NCI-H2227 treated with DMSO at 0.1 percent for 48 hours (cell line): ENCODE measurements around the gene GNAI1.
A peak's percentile ranks its signal among the peaks of the same experiment; 100 is the strongest.
"Not testable (repeated sequence)": the region's sequence is repeated elsewhere in the genome, so short reads cannot be mapped to it uniquely, and the experiment has no call there.

Experiments used
- DNase-seq: peaks from one replicate; lab custom pipeline; 2025; lab: John Stamatoyannopoulos, UW

GNAI1 gene

DNA sequence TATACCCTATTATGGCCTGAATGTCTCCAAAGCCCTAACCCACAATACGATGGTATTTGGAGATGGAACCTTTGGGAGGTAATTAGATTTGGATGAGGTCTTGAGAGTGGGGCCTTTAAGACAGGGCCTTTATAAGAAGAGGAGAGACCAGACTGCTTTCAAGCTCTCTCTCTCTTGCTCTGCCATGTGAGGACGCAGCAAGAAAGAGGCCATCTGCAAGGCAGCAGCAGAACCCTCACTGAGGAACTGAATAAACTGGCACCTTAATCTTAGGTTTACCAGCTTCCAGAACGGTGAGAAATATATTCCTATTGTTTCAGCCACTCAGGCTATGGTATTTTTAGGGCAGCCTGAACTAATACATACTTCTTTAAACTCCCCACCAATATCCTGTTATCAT, 2.0 kb upstream of the GNAI1 start:
- DNase-seq = no peak

DNA sequence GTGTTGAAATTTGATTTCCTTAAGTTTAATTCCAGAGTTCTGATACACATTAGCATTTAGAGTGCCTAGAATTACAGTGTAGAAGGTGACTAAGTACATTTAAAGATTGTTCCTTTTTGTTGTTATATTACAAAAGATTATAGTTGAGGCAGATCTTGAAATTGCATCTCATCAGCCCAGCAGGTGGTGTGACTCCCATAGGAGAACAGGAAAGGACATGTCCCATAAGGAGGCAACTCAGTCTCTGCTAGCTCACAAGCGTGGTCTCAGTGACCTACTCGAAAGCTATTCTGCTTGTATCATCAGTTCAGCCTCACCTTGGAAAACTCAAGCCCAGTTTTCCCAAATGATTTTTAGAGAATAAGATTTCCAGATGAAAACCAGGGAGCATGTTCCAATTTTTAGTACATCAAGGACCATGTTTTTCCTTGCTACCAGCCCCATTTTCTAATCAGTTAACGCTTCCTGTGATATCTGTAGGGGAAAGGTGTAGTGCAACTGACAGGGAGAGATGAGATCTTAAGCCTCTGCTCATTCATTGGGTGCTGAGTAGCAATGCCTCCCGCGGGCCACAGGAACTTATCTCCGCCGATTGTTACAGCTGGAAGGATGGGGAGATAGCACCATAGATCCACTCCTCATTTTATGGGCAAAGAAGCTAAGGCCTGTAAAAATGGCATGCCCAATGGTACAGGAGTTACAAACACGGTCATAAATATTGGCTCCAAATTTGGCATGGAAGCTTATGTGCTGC, 1.1 kb upstream of the GNAI1 start:
- DNase-seq = peak; percentile 55

DNA sequence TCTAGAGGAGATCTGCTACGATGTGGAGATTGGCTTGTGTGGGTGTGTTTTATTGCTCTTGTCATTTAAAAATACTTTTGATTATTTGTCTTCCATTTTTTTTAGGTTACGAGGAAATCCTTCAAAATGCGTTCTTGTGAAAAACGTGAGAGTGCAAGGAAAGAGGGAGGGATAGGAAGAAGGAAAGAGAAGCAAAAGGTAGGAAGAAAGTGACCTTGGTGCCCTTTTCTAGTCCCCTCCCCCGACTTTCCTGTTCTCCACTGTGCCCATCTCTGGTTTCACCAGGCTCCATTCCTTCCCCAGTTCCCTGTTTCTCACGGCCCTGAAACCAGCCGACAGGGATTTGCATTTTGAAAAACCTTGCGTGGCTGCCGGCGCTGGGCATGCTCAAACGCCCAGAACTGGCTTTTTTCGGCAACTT, 506 bp upstream of the GNAI1 start:
- peak; percentile 91 for DNase-seq

DNA sequence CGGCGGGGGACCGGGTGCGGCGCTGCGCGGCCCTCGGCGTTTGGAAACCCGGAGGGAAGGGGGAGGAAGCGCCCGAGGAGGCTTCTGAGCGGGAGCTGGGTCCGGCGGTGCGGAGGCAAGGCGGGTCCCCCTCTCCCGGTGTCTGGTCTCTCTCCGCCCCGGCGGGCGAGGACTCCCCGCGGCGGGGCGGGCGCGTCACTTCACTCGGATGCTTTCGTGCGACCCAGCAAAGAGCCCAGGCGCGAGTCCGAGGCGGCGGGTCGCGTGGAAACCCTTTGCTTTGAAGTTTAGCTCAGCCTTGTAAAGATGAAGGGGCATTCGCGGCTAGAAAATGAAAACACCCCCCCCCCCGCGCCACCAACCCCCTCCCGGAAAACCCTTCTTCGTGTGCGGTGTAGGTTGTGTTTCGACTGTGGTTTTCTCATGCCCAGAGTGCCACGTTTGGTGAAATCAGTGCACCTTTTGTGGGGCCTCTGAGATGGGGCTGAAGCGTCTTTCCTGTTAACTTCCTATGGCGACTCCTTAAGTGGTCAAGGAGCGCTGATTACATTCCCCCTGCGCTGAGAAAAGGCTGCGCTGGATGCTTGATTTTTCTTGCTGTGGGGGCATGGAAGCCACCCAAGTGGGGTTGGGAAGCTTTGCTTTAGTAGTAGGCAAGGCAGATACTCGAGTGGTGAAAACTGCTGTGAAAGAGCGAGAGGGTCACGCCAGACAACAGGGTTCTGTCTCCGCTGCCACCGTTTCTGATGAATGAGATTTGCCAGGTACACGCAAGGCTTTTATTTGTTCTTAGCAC, 876 bp downstream of the GNAI1 start:
- DNase-seq = peak; percentile 42

DNA sequence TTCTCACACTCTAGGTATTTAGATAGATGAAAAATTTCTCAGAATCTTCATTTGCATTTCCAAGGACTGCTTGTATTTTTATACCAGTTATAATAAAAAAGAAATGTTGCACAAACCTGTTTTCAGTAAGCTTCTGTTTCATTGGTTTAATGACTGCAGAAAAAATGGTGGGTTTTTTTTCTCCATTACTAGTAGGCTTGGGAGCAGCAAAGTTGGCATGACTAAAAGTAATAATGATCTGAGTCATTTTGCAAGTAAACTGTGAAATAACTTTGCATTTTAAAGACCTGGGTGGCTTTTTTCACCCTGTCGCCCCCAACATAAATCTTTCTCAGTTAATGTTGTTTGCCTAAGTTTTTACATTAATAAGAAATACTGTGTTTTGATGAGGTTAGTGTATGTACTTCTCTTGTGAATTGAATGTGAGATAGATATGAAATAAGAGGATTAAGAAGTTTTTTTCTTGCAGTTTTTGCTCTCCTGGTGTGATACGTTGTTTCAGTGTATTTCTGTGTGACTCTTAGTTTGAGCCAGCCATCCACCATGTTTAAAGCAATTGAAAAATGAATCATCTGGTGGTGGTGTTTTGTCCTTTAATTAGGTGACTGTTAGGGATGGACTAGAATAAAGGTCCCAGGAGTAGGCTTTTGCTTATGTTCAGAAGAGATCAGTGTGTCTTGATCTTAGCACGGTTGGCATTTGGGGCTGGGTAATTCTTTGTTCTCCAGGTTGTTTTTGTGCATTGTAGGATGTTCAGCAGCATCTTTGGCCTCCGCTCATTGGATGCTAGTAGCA, 1.8 kb downstream of the GNAI1 start:
- peak; percentile 55 for DNase-seq

DNA sequence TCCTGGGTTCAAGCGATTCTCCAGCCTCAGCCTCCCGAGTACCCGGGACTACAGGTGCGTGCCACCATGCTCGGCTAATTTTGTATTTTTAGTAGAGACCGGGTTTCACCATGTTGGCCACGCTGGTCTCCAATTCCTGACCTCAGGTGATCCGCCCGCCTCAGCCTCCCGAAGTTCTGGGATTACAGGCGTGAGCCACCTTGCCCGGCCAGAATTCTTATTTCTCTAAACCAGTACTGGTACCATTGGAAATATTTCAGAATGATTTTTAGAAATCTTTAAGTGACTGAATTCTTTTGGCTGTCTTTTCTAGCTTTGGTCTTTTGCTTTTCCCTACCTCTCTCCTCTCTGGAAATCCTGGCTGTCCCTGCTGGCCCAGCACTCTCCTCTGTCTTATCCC, 2.8 kb downstream of the GNAI1 start:
- DNase-seq = no peak

DNA sequence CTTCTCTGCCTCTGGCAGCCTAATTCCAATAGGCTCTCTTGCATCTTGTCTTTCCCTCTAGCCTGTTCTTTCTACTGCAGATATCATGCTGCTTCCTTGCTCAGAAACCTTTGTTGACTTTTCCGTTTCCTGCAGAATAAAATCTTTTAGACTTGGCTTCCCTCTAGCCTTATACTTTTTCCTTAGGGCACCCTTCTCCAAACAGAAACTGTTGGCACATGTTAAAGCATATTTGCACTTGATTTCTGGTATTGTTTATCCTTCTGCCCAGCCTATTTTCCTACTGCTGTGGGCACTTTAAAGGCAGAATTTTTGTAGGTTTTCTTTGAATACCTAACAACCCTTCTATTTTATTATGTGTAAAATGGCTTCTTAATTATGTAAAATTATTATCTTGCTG, 4.6 kb downstream of the GNAI1 start:
- DNase-seq = no peak

DNA sequence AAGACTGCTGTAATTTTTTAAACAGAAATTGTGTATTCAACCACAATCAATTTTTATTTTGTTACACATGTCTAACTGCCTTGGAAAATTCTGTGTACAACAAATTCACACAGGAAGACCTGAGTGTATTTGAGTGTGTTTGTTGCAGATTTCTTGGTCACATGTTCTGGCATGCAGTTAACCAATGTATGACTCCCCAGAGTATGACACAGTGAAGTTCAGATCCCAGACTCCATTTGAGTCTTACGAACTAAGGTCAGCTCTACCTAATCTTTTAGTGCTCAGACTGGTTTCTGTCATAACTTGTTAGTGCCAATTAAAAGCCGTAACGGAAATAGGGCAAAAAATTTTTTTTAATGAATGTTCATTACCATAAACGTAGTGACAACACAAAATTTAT, 5.8 kb downstream of the GNAI1 start:
- no peak for DNase-seq

DNA sequence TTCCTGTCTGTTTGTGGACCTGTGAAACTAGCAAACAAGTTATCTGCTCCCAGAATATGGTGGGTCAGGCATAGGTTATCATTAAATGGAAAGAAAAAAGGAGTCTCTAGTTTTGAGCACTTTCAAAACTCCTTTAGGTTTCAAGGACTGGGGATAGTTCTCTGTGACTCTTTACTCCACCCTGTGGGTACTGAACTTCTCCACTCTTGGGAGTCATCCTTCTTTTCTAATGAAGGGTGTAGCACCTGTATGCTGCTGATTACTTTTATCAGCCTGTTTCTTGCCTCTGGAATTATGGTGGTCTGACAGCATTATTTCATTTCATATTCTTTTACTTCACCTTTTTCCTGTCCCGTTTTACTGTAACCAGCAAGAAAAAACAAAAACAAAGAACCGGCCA, 6.7 kb downstream of the GNAI1 start:
- no peak for DNase-seq

DNA sequence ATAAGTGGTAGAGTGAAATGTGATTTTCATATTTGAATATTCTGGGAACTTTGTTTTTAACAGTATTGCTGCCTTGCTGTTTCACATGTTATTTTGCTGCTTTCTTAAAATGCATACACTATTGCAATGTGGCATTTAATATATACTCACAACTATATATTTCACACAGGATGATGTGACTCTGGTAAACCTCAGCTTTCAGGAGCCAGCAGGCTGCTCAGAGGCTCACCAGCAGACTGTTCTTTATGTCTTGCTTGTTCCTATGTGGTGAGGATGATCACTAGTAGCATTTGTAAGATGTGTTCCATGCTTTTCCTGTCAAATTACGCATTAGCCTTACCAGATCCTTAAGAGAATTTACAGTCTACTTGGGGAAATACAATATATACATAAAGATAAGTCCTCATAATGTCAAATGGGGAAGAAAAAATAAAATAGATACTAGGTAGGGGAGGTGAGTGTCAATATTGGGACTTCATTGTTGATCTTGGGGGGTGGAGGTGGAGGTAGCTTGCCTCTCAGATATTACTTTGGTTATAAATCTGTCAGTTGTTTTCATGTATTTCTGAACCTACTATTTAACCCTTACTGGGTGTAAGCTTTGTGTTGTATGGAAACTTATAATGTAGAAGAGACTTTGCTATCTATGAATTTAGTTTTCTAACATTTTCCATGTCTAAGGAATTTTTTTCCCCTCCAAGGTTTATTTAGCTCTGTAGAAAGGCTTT, 8.4 kb downstream of the GNAI1 start:
- DNase-seq = no peak

DNA sequence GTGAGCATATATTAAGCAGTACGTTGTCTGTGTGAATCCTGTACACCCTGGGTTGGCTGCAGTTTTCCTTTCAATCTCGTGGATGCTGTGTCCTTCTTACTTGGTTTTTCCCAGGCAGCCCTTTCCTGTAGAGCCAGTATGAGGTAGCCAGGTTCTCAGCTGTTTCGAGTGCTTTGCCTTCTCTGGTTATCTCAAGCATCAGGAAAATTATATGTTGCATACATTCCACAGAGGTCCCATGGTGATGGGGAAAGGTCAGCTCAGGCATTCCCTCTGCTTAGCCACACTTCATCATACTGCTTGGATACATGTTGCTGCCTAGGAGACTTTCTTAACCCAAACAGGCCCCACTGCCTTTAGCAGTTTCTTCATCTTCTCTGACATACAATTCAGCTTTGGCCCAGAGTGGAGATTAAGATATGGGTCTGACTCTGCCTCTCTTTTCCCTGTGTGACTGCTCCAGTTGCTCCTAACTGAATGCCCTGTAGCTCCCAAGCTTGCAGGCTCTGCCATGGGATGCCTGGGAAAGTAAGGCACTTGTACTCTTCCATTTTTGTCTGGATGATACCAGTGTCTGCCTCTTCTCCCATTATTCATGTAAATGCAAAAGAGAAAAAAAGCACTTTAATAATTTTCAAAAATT, 11.3 kb downstream of the GNAI1 start:
- DNase-seq = peak; percentile 95

DNA sequence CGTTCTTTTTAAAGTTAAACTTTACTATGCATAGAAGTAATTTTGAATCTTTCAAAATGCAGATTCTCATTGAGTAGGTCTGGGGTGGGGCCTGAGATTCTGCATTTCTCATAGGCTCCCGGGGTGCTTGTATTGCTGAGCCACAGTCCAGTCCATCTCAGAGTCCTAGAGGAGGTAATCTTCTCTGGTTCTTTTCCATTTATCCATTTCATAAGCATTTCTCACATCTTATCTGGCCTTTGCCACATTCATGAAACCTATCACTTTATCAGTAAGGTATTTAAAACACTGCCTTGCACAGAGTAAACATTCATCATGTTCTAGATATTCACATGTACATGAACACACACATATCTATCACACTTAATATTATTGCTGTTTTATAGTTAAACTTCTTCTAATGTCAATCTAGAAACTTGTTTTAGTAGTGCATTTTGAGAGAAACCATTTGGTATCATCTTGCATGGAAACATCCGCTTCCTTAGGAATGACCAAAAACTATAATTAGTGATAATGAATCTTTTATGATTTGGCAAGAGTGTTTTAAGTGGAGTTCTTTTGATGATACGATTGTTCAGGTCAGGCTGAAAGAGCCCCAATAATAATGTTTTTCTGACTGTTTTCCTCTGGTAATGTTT, 12.0 kb downstream of the GNAI1 start:
- DNase-seq = no peak

DNA sequence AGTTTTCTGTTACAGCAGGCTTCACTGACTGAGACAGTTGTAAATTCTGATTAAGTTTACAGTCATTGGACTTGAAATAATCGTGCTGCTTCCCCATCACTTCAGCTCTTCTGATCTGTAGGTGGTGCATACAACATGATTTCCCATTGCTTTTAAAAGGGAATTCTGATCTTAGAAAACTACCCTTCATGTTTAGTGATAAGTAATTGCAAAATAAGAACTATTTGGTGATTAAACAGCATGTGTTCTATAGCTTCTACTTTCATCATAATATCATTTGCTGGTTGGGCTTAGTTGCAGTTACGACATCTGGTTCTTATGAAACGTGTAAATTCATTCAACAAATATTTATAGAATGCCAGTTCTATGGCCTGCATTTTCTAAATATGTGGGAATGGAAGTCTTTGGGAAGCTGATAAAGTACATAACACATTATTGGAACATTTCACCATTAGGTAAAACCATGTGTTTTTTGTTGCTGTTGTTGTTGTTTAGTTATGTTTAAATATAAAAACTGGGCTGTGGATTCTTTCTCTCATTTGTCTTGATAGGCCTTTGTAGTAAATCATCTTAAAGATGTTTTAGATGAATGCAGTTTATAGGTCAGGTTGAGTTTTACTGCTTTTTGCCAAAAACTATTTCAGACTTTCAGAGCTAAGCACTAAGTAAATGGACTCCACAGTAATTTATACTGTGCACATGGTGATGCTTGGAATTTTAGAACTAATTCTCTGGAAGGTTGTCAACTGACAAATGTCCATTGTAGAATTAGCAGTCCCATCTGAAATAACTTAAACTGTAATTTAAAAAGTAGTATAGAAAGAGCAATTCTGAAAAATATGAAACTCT, 13.1 kb downstream of the GNAI1 start:
- no peak for DNase-seq

DNA sequence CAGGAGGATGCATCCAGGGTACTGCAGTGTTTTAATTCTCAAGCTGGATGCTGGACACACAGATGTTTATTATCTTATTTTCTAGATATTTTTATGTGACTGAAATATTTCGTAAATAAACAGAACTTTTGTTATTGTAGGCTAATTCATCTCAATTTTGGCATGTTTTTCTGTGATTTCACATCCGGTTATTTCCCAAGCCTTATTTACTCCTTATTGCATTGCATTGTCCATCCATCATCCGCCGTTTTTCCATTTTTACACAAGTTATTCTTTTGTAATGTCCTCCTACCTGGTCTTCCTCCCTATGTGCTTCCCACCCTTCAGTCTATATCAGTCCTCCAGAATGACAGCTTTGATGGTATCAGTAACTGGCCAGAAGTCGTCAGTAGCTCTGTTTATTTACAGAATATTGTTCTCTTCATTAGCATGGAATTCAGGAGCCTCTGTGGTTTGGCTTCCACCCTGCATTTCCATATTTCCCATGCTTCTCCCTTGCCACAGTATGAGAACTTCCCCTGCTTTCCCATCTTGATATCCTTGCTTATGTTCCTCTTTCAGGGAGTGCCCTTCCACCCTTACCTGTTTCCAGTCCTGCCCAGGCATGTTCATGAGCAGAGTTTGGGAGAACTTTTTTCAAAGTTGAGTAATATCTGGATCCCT, 16.1 kb downstream of the GNAI1 start:
- DNase-seq = no peak

DNA sequence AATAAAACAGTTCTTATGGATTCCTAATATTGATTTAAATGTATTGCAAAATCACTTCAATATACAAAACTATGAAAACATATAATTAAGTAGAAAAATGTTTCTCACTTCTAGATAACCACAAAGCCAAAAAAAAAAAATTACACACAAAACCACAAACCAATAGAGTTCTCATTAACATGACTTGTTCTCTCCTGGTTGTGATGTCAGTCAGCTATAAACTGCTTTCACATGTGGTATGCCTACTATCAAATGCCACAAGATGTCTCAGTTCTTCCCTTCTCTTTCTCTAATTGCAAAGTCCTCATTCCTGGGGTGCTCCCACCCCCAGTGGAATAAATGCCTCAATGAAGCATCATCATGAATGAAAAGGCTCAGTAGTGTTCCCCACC, 16.6 kb downstream of the GNAI1 start:
- no peak for DNase-seq

DNA sequence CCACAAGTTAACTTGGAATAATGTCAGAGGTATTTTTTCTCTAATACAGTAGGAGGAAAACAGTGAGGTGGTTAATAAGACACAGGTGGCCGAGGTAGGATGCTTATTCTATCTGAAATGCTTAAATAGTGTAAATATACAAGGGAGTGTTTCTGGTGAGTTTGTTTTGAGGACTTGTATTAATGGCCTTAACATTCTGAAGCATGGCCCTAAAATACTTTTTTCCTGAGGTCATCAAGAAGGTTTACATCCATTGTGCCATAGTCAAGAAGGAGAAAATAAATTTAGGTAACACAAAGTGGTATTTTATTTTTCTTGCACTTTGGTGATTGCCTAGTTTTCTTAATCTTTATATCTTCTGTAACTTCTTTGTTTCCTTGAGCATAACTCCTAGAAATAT, 18.8 kb downstream of the GNAI1 start:
- no peak for DNase-seq

DNA sequence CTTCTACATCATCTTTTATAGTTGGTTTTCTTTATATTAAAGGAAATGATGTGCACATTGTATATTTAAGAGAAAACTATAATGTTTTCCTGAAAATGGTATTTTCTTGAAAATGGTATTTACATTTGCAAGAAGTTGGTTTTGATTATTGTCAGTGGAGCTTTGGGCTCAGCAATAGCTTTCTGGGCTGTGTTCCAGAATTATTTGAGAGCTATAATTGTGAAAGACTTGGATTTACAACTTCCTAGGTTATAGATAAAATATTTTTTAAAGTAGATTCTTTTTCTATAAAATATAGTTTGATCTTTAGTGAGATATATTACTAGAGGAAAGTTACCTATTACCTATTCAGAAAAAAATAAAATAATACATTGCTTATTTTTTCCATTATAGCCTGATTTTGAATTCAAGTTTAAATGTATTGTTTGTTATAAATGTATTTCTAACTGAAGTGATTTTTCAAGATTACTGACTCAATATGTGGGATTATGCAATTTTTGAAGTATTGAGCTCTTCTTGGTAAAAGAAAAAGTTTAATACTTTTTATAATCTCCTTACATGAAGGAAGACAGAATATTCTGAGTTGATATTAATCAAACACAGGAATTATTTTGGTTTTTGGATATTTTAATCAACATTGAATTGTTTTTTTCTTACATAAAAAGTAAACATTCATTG, 20.2 kb downstream of the GNAI1 start:
- no peak for DNase-seq

DNA sequence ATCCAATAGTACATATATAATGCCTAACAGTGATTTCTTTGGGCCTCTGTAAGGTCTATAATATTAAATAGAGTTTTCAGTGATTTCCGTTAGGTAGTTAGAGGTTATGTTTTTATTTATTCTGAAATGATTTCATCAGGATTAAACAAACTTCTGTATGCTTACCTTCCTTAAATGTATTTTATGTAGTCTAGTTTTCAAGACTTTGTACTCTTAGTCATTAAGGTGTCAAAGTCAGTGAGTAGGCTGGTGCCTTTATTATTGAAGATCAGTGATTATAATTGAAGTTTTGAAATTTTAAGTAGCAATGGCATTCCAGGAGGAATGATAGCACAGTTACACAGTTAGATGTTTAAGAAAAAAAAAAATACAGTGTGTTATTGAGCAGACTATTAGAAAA, 20.7 kb downstream of the GNAI1 start:
- no peak for DNase-seq

DNA sequence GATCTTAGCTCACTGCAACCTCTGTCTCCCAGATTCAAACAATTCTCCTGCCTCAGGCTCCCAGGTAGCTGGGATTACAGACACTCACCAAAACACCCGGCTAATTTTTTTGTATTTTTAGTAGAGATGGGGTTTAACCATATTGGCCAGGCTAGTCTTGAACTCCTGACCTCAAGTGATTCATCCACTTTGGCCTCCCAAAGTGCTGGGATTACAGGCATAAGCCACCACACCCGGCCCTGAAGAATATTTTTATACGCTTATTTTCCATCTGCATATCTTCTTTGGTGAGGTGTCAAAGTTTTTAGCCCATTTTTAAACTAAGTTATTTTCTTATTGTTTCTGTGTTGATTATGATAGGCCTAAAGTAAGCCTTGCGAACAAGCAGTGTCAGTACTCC, 23.1 kb downstream of the GNAI1 start:
- DNase-seq = not testable (repeated sequence)
